Trophoblast cell (in vitro differentiated cells and primary cell): ENCODE data around the gene CPOX.
A peak's percentile ranks its signal among the peaks of the same experiment; 100 is the strongest.

Source experiments
- DNase-seq, 2 donors: peaks; one replicate each; pipeline ENCODE4 v3.0.0-alpha.2; 2016
- H2AFZ ChIP-seq: 2 replicates; pipeline ENCODE4 v1.6.1; 2013; ENCODE audit warnings: low read length, moderate library complexity, mild to moderate bottlenecking; ENCODE audit not compliant: insufficient read depth, poor library complexity
- H2AK5ac ChIP-seq: 2 replicates; pipeline ENCODE4 v1.6.1; 2013; ENCODE audit warnings: mild to moderate bottlenecking, low read length
- H2BK120ac ChIP-seq: 2 replicates; pipeline ENCODE4 v1.6.1; 2013; ENCODE audit warnings: low read length, mild to moderate bottlenecking, moderate library complexity; ENCODE audit not compliant: insufficient read depth, poor library complexity
- H2BK12ac ChIP-seq: 2 replicates; pipeline ENCODE4 v1.6.1; 2013; ENCODE audit warnings: mild to moderate bottlenecking, low read length, moderate library complexity
- H2BK5ac ChIP-seq: 2 replicates; pipeline ENCODE4 v1.6.1; 2013; ENCODE audit warnings: low read length, low read depth, moderate library complexity, mild to moderate bottlenecking; ENCODE audit not compliant: poor library complexity
- H3K14ac ChIP-seq: 2 replicates; pipeline ENCODE4 v1.6.1; 2013; ENCODE audit warnings: mild to moderate bottlenecking, low read length
- H3K18ac ChIP-seq: 2 replicates; pipeline ENCODE4 v1.6.1; 2013; ENCODE audit warnings: mild to moderate bottlenecking, low read length
- H3K23ac ChIP-seq: 2 replicates; pipeline ENCODE4 v1.6.1; 2013; ENCODE audit warnings: low read length
- H3K27ac ChIP-seq: 2 replicates; pipeline ENCODE4 v1.5.1; 2013; ENCODE audit warnings: low read depth, mild to moderate bottlenecking, inconsistent platforms, low read length, moderate library complexity
- H3K27me3 ChIP-seq: 2 replicates; pipeline ENCODE4 v1.6.1; 2013; ENCODE audit warnings: inconsistent platforms, mild to moderate bottlenecking, low read length, moderate library complexity; ENCODE audit not compliant: insufficient read depth
- H3K36me3 ChIP-seq, 2 experiments: 1 replicate in 1 of 2; 2 replicates in 1 of 2; pipeline ENCODE4 v1.6.1; 2013; ENCODE audit warnings: low read length in 2 of 2, mild to moderate bottlenecking in 2 of 2, moderate library complexity in 1 of 2; ENCODE audit not compliant: insufficient read depth in 2 of 2, control insufficient read depth in 1 of 2
- H3K4ac ChIP-seq: 2 replicates; pipeline ENCODE4 v1.6.1; 2013; ENCODE audit warnings: low read depth, mild to moderate bottlenecking, low read length, moderate library complexity
- H3K4me1 ChIP-seq, 2 experiments: 1 replicate in 1 of 2; 2 replicates in 1 of 2; pipeline ENCODE4 v1.6.1; 2013; ENCODE audit warnings: low read length in 2 of 2, mild to moderate bottlenecking in 2 of 2, moderate library complexity in 1 of 2; ENCODE audit not compliant: insufficient read depth in 2 of 2, control insufficient read depth in 1 of 2
- H3K4me2 ChIP-seq: 2 replicates; pipeline ENCODE4 v1.6.1; 2013; ENCODE audit warnings: inconsistent platforms, mild to moderate bottlenecking, low read length, moderate library complexity
- H3K4me3 ChIP-seq: 2 replicates; pipeline ENCODE4 v1.5.1; 2013; ENCODE audit warnings: mild to moderate bottlenecking, low read depth, low read length, inconsistent platforms
- H3K79me1 ChIP-seq: one replicate; pipeline ENCODE4 v1.6.1; 2013; ENCODE audit warnings: low read length
- H3K79me2 ChIP-seq: 2 replicates; pipeline ENCODE4 v1.6.1; 2013; ENCODE audit warnings: low read length, mild to moderate bottlenecking; ENCODE audit not compliant: control insufficient read depth, insufficient read depth, poor library complexity
- H3K9ac ChIP-seq: 2 replicates; pipeline ENCODE4 v1.6.1; 2013; ENCODE audit warnings: mild to moderate bottlenecking, low read length
- H3K9me3 ChIP-seq: 2 replicates; pipeline ENCODE4 v1.6.1; 2013; ENCODE audit warnings: low read depth, mild to moderate bottlenecking, control low read depth, inconsistent platforms, low read length; ENCODE audit not compliant: insufficient read depth
- H4K12ac ChIP-seq: 2 replicates; pipeline ENCODE4 v1.6.1; 2013; ENCODE audit warnings: low read depth, mild to moderate bottlenecking, low read length, moderate library complexity
- H4K8ac ChIP-seq: 2 replicates; pipeline ENCODE4 v1.6.1; 2013; ENCODE audit warnings: low read depth, mild to moderate bottlenecking, low read length, moderate library complexity
- H4K91ac ChIP-seq: one replicate; pipeline ENCODE4 v1.6.1; 2013; ENCODE audit warnings: low read depth, mild to moderate bottlenecking, low read length, moderate library complexity
- WGBS: extraction: QIAGEN DNeasy Blood & Tissue Kit; methylation state at CpG from one replicate; pipeline ENCODE4 v1.1.7; 2013; ENCODE audit warnings: missing lambda C conversion rate; ENCODE audit not compliant: insufficient read length, insufficient coverage; ENCODE audit errors: extremely low coverage; 5-methylcytosine and 5-hydroxymethylcytosine counted together

Gene CPOX

DNA sequence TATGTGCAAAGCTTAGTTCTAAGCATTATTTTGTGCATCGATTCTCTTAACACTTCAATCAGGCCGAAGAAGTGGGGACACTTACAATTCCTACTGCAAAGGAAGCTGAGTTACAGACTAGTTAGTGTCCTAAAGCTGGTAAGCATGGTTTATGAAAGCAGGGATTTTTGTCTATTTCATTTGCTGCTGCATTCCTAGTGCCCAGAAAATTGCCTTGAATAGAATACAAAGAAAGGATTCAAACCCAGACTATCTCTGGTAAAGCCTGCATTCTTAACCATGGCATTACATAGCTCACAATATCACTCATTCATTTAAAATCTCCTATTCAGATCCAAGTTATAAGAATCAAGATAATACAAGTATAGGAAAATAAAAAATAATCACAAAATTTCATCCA is 24.4 kb upstream of the CPOX start:
- Histone ChIP-seq H2BK5ac (no peak overlapping the region), H3K9ac (no peak overlapping the region), H4K12ac (no peak overlapping the region), H3K4ac (no peak overlapping the region), H3K36me3 (no peaks in the 10 kb centered on the region), H3K14ac (no peak overlapping the region), H3K4me2 (no peak overlapping the region), H2BK12ac (no peak overlapping the region), H3K4me3 (no peak overlapping the region), H3K27ac (no peak overlapping the region), H3K18ac (no peak overlapping the region), H3K4me1 (peaks cover 0 to 2% of the 10 kb centered on the region in 2 experiments), H3K79me1 (no peaks in the 10 kb centered on the region), H3K79me2 (no peaks in the 10 kb centered on the region), H3K27me3 (no peaks in the 10 kb centered on the region), H2AFZ (no peak overlapping the region), H3K23ac (no peak overlapping the region), H4K8ac (no peak overlapping the region), H3K9me3 (no peaks in the 10 kb centered on the region), H4K91ac (no peak overlapping the region), H2BK120ac (no peak overlapping the region), H2AK5ac (no peak overlapping the region)
- DNase-seq, result no peak
- no CpG with 5 or more reads among the region's 2 CpGs for WGBS

DNA sequence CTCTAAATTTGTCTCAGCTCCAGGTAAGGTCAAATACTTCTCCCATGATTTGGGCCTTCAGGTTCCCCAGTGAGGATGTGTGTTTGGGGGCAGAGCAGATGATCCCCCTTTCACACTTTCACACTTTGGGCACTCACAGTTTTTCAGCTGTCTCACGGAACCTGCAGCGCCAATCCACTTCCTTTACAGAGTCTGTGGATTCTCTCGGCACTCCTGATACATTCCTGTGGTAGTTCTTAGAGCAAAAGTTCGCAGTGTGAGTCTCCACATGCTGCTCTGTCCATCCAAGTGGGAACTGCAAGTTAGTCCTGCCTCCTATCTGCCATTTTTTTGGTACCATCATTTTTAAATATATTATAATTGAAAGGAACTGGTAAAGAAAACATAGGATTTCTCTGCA is 20.2 kb upstream of the CPOX start:
- no peak for DNase-seq
- Histone ChIP-seq H3K9ac (no peak overlapping the region), H2AFZ (no peak overlapping the region), H2BK120ac (no peak overlapping the region), H2BK12ac (no peak overlapping the region), H3K4me2 (no peak overlapping the region), H3K18ac (no peak overlapping the region), H3K36me3 (no peaks in the 10 kb centered on the region), H3K14ac (no peak overlapping the region), H3K23ac (no peak overlapping the region), H4K8ac (no peak overlapping the region), H3K4me3 (no peak overlapping the region), H4K12ac (no peak overlapping the region), H3K4me1 (peaks cover 0 to 2% of the 10 kb centered on the region in 2 experiments), H3K79me2 (no peaks in the 10 kb centered on the region), H4K91ac (no peak overlapping the region), H3K27me3 (no peaks in the 10 kb centered on the region), H3K9me3 (no peaks in the 10 kb centered on the region), H2BK5ac (no peak overlapping the region), H3K4ac (no peak overlapping the region), H3K79me1 (no peaks in the 10 kb centered on the region), H3K27ac (no peak overlapping the region), H2AK5ac (no peak overlapping the region)
- no CpG with 5 or more reads among the region's 4 CpGs for WGBS

GRCh38 chr3:98612996-98613517 is 19.6 kb upstream of the CPOX start:
- Histone ChIP-seq H3K27ac (no peak overlapping the region), H3K9me3 (no peaks in the 10 kb centered on the region), H3K4me3 (no peak overlapping the region), H2BK5ac (no peak overlapping the region), H2AFZ (peak overlapping the region; percentile 62), H3K4me2 (no peak overlapping the region), H3K27me3 (no peaks in the 10 kb centered on the region), H3K18ac (no peak overlapping the region), H2BK12ac (no peak overlapping the region), H3K9ac (no peak overlapping the region), H3K36me3 (no peaks in the 10 kb centered on the region), H4K8ac (peak overlapping the region; percentile 25), H3K23ac (no peak overlapping the region), H4K12ac (peak overlapping the region; percentile 31), H2AK5ac (no peak overlapping the region), H3K79me2 (no peaks in the 10 kb centered on the region), H2BK120ac (no peak overlapping the region), H3K4ac (no peak overlapping the region), H3K79me1 (no peaks in the 10 kb centered on the region), H3K4me1 (peaks cover 0 to 2% of the 10 kb centered on the region in 2 experiments), H4K91ac (no peak overlapping the region), H3K14ac (no peak overlapping the region)
- no CpG with 5 or more reads among the region's 6 CpGs for WGBS
- no peak for DNase-seq

GRCh38 chr3:98612587-98612986 is 19.2 kb upstream of the CPOX start:
- Histone ChIP-seq H3K27ac (no peak overlapping the region), H3K79me2 (no peaks in the 10 kb centered on the region), H2AK5ac (no peak overlapping the region), H4K12ac (no peak overlapping the region), H3K4me2 (no peak overlapping the region), H3K36me3 (no peaks in the 10 kb centered on the region), H3K23ac (no peak overlapping the region), H3K9ac (no peak overlapping the region), H2BK5ac (no peak overlapping the region), H4K8ac (peak overlapping the region; percentile 25), H3K18ac (no peak overlapping the region), H3K79me1 (no peaks in the 10 kb centered on the region), H3K4me1 (peaks cover 0 to 2% of the 10 kb centered on the region in 2 experiments), H2BK12ac (no peak overlapping the region), H3K4me3 (no peak overlapping the region), H4K91ac (no peak overlapping the region), H3K4ac (no peak overlapping the region), H3K27me3 (no peaks in the 10 kb centered on the region), H3K9me3 (no peaks in the 10 kb centered on the region), H2BK120ac (no peak overlapping the region), H2AFZ (no peak overlapping the region), H3K14ac (no peak overlapping the region)
- DNase-seq, result peak in 1 of 2 donors; percentile 18
- WGBS, result no CpG with 5 or more reads among the region's 5 CpGs
